HL-60/S4 treated with phorbol 12-myristate 13-acetate at 8.2 ng/mL for 4 days and 3 days (cell line): Measurements from ENCODE around the gene USP24.
"Not testable (repeated sequence)": the region's sequence is repeated elsewhere in the genome, so short reads cannot be mapped to it uniquely, and the experiment has no call there.

Source experiments
- in situ Hi-C: fragments of 300-500 bp; cut with MboI; formaldehyde crosslinking; loops from 2 replicates; pipeline ENCODE4 v1.15.0; 2022; ENCODE audit warnings: low sequenced_read_pairs

The USP24 gene

GRCh38 chr1:55197099-55197498, 18.1 kb downstream of the USP24 start:
- in situ Hi-C loops, result no loop called here

- in situ Hi-C loops, result no loop called here
Measured at GRCh38 chr1:55196433-55197035, 18.6 kb downstream of the USP24 start.

GRCh38 chr1:55195521-55196233, 19.5 kb downstream of the USP24 start:
- in situ Hi-C loops, result no loop called here

GRCh38 chr1:55194851-55195250, 20.3 kb downstream of the USP24 start:
- in situ Hi-C loops, result no loop called here

- in situ Hi-C loops, result no loop called here
Measured at GRCh38 chr1:55192093-55192492, 23.1 kb downstream of the USP24 start.

GRCh38 chr1:55191219-55191952, 23.8 kb downstream of the USP24 start:
- in situ Hi-C loops, result not testable (repeated sequence)

- in situ Hi-C loops, result no loop called here
Measured at GRCh38 chr1:55190109-55190508, 25.1 kb downstream of the USP24 start.

GRCh38 chr1:55188909-55189308, 26.3 kb downstream of the USP24 start:
- in situ Hi-C loops, result no loop called here

GRCh38 chr1:55185832-55186231, 29.3 kb downstream of the USP24 start:
- in situ Hi-C loops, result no loop called here

GRCh38 chr1:55184859-55185258, 30.3 kb downstream of the USP24 start:
- in situ Hi-C loops, result no loop called here

GRCh38 chr1:55181666-55182065, 33.5 kb downstream of the USP24 start:
- in situ Hi-C loops, result no loop called here

GRCh38 chr1:55180075-55180670, 35.0 kb downstream of the USP24 start:
- in situ Hi-C loops, result no loop called here

GRCh38 chr1:55179177-55179835, 35.9 kb downstream of the USP24 start:
- in situ Hi-C loops, result no loop called here

- in situ Hi-C loops, result no loop called here
Measured at GRCh38 chr1:55172687-55173086, 42.5 kb downstream of the USP24 start.

GRCh38 chr1:55172272-55172671, 42.9 kb downstream of the USP24 start:
- in situ Hi-C loops, result no loop called here

- in situ Hi-C loops, result no loop called here
Measured at GRCh38 chr1:55171694-55172093, 43.5 kb downstream of the USP24 start.

GRCh38 chr1:55170426-55170825, 44.7 kb downstream of the USP24 start:
- in situ Hi-C loops, result no loop called here

GRCh38 chr1:55169126-55169525, 46.0 kb downstream of the USP24 start:
- in situ Hi-C loops, result no loop called here

GRCh38 chr1:55168353-55168752, 46.8 kb downstream of the USP24 start:
- in situ Hi-C loops, result no loop called here

GRCh38 chr1:55167224-55167871, 47.8 kb downstream of the USP24 start:
- in situ Hi-C loops, result no loop called here

- in situ Hi-C loops, result no loop called here
Measured at GRCh38 chr1:55164906-55165305, 50.3 kb downstream of the USP24 start.
